NT2/D1 (cell line): ENCODE results near the gene GRK5.

Experiments
- SUZ12 ChIP-seq: IDR thresholded peaks from 2 replicates; pipeline ENCODE4 v1.6.1; 2011; ENCODE audit not compliant: insufficient read length, insufficient read depth; ENCODE audit errors: extremely low read depth
- YY1 ChIP-seq: IDR thresholded peaks from 2 replicates; pipeline ENCODE4 v1.6.1; 2011; ENCODE audit not compliant: insufficient read length, insufficient read depth

DNA sequence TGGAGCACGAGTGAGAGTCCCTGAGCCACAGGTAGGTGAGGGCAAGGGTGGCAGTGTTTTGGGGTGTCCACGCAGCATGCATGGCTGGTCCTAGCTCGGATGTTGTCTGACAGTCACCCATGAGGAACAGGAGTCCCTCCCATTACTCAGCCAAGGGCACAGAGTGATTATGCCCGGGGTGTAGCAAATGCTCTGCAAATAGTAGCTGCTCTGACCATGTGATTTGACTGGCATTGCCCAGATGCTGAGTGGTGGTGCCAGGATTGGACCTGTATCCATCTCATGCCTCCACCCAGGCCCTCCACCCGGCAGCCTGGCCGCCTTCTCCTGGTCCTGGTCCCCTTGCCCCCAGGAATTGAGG is 150.8 kb downstream of the GRK5 start:
- TF ChIP-seq YY1: no peak
- TF ChIP-seq SUZ12: no peak
